ENCODE measurements around the gene S100A4.

GRCh38 chr1:153544453-153545066, 1.0 kb downstream of the S100A4 start:
- TF ChIP-seq SUZ12 (IDR thresholded peaks at IDR 0.05) (no peak), LEF1 (IDR thresholded peaks at IDR 0.05; ENCODE audit: borderline replicate concordance) (no peak), BHLHE40 (IDR thresholded peaks at IDR 0.05; ENCODE audit: borderline replicate concordance) (no peak), FOXK2 (IDR thresholded peaks at IDR 0.05) (no peak)

Measured in HEK293T (cell line).